Activated CD8-positive, alpha-beta memory T cell treated with anti-CD3 and anti-CD28 coated beads, Interleukin-2, amount 50 U/mL, for 24 hours (primary cell): ENCODE measurements around the gene ALS2CL.

ENCODE experiments used
- DNase-seq: peaks from one replicate; pipeline ENCODE4 v3.0.0-alpha.2; 2020; ENCODE audit errors: extremely low read depth

The ALS2CL gene

GRCh38 chr3:46703013-46703520, 9.6 kb upstream of the ALS2CL start:
- DNase-seq = no peak

- DNase-seq = no peak
Observed at GRCh38 chr3:46702246-46703012, 8.9 kb upstream of the ALS2CL start.

GRCh38 chr3:46701181-46701939, 7.9 kb upstream of the ALS2CL start, which contains the start of gene TMIE:
TMIE (plus strand) TSS chr3:46701392; CDS start chr3:46701488, 96 bp downstream.
- no peak for DNase-seq

GRCh38 chr3:46700772-46701171, 7.3 kb upstream of the ALS2CL start:
- DNase-seq = no peak

- no peak for DNase-seq
Observed at GRCh38 chr3:46699676-46700523, 6.4 kb upstream of the ALS2CL start.

- no peak for DNase-seq
Observed at GRCh38 chr3:46695962-46696894, 2.7 kb upstream of the ALS2CL start.

- DNase-seq = no peak
Observed at GRCh38 chr3:46695177-46695961, 1.9 kb upstream of the ALS2CL start.

GRCh38 chr3:46694520-46694919, 1.0 kb upstream of the ALS2CL start:
- no peak for DNase-seq

GRCh38 chr3:46693892-46694226, 380 bp upstream of the ALS2CL start:
- no peak for DNase-seq

GRCh38 chr3:46692566-46692990, 901 bp downstream of the ALS2CL start:
- no peak for DNase-seq

- DNase-seq = no peak
Observed at GRCh38 chr3:46690798-46691197, 2.7 kb downstream of the ALS2CL start.

- DNase-seq = no peak
Observed at GRCh38 chr3:46685446-46685845, 8.0 kb downstream of the ALS2CL start.

GRCh38 chr3:46684891-46685290, 8.6 kb downstream of the ALS2CL start:
- no peak for DNase-seq

- no peak for DNase-seq
Observed at GRCh38 chr3:46682974-46683373, 10.5 kb downstream of the ALS2CL start.

GRCh38 chr3:46681856-46682540, 11.5 kb downstream of the ALS2CL start:
- DNase-seq = no peak

GRCh38 chr3:46681387-46681786, 12.1 kb downstream of the ALS2CL start:
- no peak for DNase-seq

GRCh38 chr3:46680298-46680826, 13.1 kb downstream of the ALS2CL start:
- no peak for DNase-seq

- no peak for DNase-seq
Observed at GRCh38 chr3:46679681-46680080, 13.8 kb downstream of the ALS2CL start.

- DNase-seq = no peak
Observed at GRCh38 chr3:46678280-46678679, 15.2 kb downstream of the ALS2CL start.
